ENCODE measurements around the gene PIM1.
A peak's percentile ranks its signal among the peaks of the same experiment; 100 is the strongest.

PIM1 gene

GRCh38 chr6:37169496-37170272 lies at the start of gene PIM1:
TSS of gene PIM1 (plus strand) at chr6:37170152. CDS start at chr6:37170576, 424 bp downstream.
- TF ChIP-seq, protein P1, sequence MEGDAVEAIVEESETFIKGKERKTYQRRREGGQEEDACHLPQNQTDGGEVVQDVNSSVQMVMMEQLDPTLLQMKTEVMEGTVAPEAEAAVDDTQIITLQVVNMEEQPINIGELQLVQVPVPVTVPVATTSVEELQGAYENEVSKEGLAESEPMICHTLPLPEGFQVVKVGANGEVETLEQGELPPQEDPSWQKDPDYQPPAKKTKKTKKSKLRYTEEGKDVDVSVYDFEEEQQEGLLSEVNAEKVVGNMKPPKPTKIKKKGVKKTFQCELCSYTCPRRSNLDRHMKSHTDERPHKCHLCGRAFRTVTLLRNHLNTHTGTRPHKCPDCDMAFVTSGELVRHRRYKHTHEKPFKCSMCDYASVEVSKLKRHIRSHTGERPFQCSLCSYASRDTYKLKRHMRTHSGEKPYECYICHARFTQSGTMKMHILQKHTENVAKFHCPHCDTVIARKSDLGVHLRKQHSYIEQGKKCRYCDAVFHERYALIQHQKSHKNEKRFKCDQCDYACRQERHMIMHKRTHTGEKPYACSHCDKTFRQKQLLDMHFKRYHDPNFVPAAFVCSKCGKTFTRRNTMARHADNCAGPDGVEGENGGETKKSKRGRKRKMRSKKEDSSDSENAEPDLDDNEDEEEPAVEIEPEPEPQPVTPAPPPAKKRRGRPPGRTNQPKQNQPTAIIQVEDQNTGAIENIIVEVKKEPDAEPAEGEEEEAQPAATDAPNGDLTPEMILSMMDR (IDR thresholded peaks at IDR 0.05; ENCODE audit: insufficient read depth, low read length, missing control alignments) = no peak
- ChIA-PET CTCF (interaction anchor here (1.0 to 16.6 kb wide), 12 partner anchors 8 to 145 kb away, joined by 3 to 522 read pairs (median 12); no protein-coding TSS in a partner anchor), POLR2A (interaction anchor here (0.6 to 2.9 kb wide), 9 partner anchors 9 to 183 kb away, joined by 3 to 11 read pairs (median 5); no protein-coding TSS in a partner anchor)
- H3K4me3 ChIP-seq (ENCODE audit: low read depth, low read length) = peak within 1 kb of the TSS; percentile 96
- peak; percentile 76 for DNase-seq (ENCODE audit: low read depth, low spot score)

GRCh38 chr6:37121556-37121955 lies 48.4 kb upstream of the PIM1 start:
- no peak for DNase-seq (ENCODE audit: low read depth, low spot score)
- TF ChIP-seq, protein P1 (IDR thresholded peaks at IDR 0.05; ENCODE audit: insufficient read depth, low read length, missing control alignments) = no peak
- ChIA-PET POLR2A (no interaction called here), CTCF (interaction anchor here (1.0 to 2.0 kb wide), 2 partner anchors 11 to 99 kb away, joined by 5 read pairs; no protein-coding TSS in a partner anchor)
- no peak overlapping the region for H3K4me3 ChIP-seq (ENCODE audit: low read depth, low read length)

- peak; percentile 83 for DNase-seq (ENCODE audit: low read depth, low spot score)
- TF ChIP-seq, protein P1 (IDR thresholded peaks at IDR 0.05; ENCODE audit: insufficient read depth, low read length, missing control alignments) = no peak
- POLR2A ChIA-PET = interaction anchor here (1.0 kb wide), 2 partner anchors 20 to 21 kb away, joined by 3 to 4 read pairs; no protein-coding TSS in a partner anchor
- no peak overlapping the region for H3K4me3 ChIP-seq (ENCODE audit: low read depth, low read length)
- CTCF ChIA-PET = interaction anchor here (0.6 to 2.0 kb wide), 2 partner anchors 70 to 100 kb away, joined by 3 to 5 read pairs; no protein-coding TSS in a partner anchor
These were observed 47.1 kb upstream of the PIM1 start for GRCh38 chr6:37122861-37123260.

- ChIA-PET POLR2A (no interaction called here), CTCF (interaction anchor here (1.1 to 2.1 kb wide), 2 partner anchors 16 to 49 kb away, joined by 3 to 9 read pairs; no protein-coding TSS in a partner anchor)
- no peak for DNase-seq (ENCODE audit: low read depth, low spot score)
- H3K4me3 ChIP-seq (ENCODE audit: low read depth, low read length) = no peak overlapping the region
- TF ChIP-seq, protein P1 (IDR thresholded peaks at IDR 0.05; ENCODE audit: insufficient read depth, low read length, missing control alignments) = no peak
These were observed 45.8 kb upstream of the PIM1 start for GRCh38 chr6:37123957-37124729.

DNA sequence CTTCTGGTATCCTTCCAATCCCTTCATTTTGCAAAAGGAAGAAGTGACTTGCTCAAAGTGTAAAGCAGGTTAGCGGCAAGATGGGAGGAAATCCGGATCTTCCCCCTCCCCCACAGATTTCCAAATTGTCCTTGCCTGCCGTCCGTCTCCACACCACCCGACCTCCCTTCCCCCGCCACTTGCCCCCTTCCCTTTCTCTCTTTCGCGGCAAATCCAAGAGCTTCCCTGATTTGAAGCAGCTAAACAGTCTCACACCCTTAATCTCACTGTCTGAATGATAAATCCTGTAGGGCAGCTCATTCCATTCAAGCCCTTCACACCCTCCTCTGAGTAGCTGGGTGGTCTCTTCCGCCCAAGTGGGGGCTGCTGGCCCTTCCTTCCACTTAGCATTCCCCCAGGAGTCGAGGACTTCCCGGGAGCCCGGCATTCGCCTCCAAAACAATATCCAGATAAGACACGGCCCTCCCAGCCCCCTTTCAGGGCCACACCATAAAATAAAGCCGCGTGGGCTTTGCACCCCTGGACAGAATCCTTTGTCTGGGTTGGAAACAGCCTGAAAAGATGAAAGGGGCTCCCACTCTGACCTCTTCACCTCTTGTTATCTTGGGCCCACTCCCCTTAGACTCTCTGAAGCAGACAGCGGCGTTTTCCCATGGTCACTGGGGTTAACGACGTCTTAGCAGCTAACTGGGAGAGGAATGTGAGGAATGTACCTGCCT lies 44.0 kb upstream of the PIM1 start:
- DNase-seq (ENCODE audit: low read depth, low spot score) = no peak
- POLR2A ChIA-PET = interaction anchor here (0.6 to 0.7 kb wide), 2 partner anchors 241 to 1241 kb away, joined by 3 to 7 read pairs; no protein-coding TSS in a partner anchor
- CTCF ChIA-PET = interaction anchor here (0.8 to 2.1 kb wide), 5 partner anchors 19 to 75 kb away, joined by 3 to 9 read pairs (median 3); no protein-coding TSS in a partner anchor
- TF ChIP-seq, protein P1 (IDR thresholded peaks at IDR 0.05; ENCODE audit: insufficient read depth, low read length, missing control alignments) = no peak
- H3K4me3 ChIP-seq (ENCODE audit: low read depth, low read length) = no peak overlapping the region

Data from AG04449 (cell line).